ENCODE data around the gene CCL7. TPM values are rescaled to one million over a fixed set of nuclear protein-coding genes. Genes with fewer than 3 reads are reported as not detected.

CCL7 gene
- total and polyA plus RNA-seq, 2 experiments from 2014 or later: not detected

- no peak for TF ChIP-seq CTCF (IDR thresholded peaks at IDR 0.05; ENCODE audit: low read depth, low read length)
These were observed 21.5 kb upstream of the CCL7 start for GRCh38 chr17:34248511-34249024.

GRCh38 chr17:34249061-34249460, 21.0 kb upstream of the CCL7 start:
- Histone ChIP-seq H3K4me3 (no peak overlapping the region), H3K4me1 (ENCODE audit: low read depth) (no peaks in the 10 kb centered on the region), H3K27ac (no peak overlapping the region), H3K9me3 (ENCODE audit: low read depth) (no peaks in the 10 kb centered on the region), H3K36me3 (no peaks in the 10 kb centered on the region), H3K27me3 (no peaks in the 10 kb centered on the region)
- no peak for TF ChIP-seq CTCF (IDR thresholded peaks at IDR 0.05; ENCODE audit: low read depth, low read length)
- DNase-seq (ENCODE audit: low read depth in 1 of 2, low spot score in 1 of 2): no peak

More at GRCh38 chr17:34248511-34249024, 21.5 kb upstream of the CCL7 start:
- Histone ChIP-seq H3K4me1 (ENCODE audit: low read depth) (no peaks in the 10 kb centered on the region), H3K36me3 (no peaks in the 10 kb centered on the region), H3K4me3 (no peak overlapping the region), H3K9me3 (ENCODE audit: low read depth) (no peaks in the 10 kb centered on the region), H3K27ac (no peak overlapping the region), H3K27me3 (no peaks in the 10 kb centered on the region)
- DNase-seq (ENCODE audit: low read depth in 1 of 2, low spot score in 1 of 2): no peak

- no peak for DNase-seq (ENCODE audit: low read depth in 1 of 2, low spot score in 1 of 2)
- Histone ChIP-seq H3K27me3 (no peaks in the 10 kb centered on the region), H3K4me3 (no peak overlapping the region), H3K36me3 (no peaks in the 10 kb centered on the region), H3K9me3 (ENCODE audit: low read depth) (no peaks in the 10 kb centered on the region), H3K27ac (no peak overlapping the region), H3K4me1 (ENCODE audit: low read depth) (peaks cover 1% of the 10 kb centered on the region)
- no peak for TF ChIP-seq CTCF (IDR thresholded peaks at IDR 0.05; ENCODE audit: low read depth, low read length)
These were observed 20.5 kb upstream of the CCL7 start for GRCh38 chr17:34249478-34249877.

GRCh38 chr17:34251186-34251585, 18.8 kb upstream of the CCL7 start:
- DNase-seq (ENCODE audit: low read depth in 1 of 2, low spot score in 1 of 2): no peak
- Histone ChIP-seq H3K27ac (no peak overlapping the region), H3K4me1 (ENCODE audit: low read depth) (peaks cover 4% of the 10 kb centered on the region), H3K27me3 (no peaks in the 10 kb centered on the region), H3K9me3 (ENCODE audit: low read depth) (no peaks in the 10 kb centered on the region), H3K36me3 (no peaks in the 10 kb centered on the region), H3K4me3 (no peak overlapping the region)
- no peak for TF ChIP-seq CTCF (IDR thresholded peaks at IDR 0.05; ENCODE audit: low read depth, low read length)

GRCh38 chr17:34252095-34252443, 18.0 kb upstream of the CCL7 start:
- no peak for TF ChIP-seq CTCF (IDR thresholded peaks at IDR 0.05; ENCODE audit: low read depth, low read length)
- DNase-seq (ENCODE audit: low read depth in 1 of 2, low spot score in 1 of 2): no peak
- Histone ChIP-seq H3K27ac (no peak overlapping the region), H3K27me3 (no peaks in the 10 kb centered on the region), H3K36me3 (no peaks in the 10 kb centered on the region), H3K4me3 (no peak overlapping the region), H3K4me1 (ENCODE audit: low read depth) (peaks cover 4% of the 10 kb centered on the region), H3K9me3 (ENCODE audit: low read depth) (no peaks in the 10 kb centered on the region)
